Stimulated activated CD4-positive, alpha-beta T cell treated with anti-CD3 and anti-CD28 coated beads, TNF-alpha, amount 100 ng/mL, for 48 hours (primary cell): ENCODE results near the gene CLCA1.

Source experiments
- DNase-seq, 3 donors: peaks; one replicate each; pipeline ENCODE4 v3.0.0-alpha.2; 2020; ENCODE audit warnings: low read depth in 3 of 3

CLCA1 gene

DNA sequence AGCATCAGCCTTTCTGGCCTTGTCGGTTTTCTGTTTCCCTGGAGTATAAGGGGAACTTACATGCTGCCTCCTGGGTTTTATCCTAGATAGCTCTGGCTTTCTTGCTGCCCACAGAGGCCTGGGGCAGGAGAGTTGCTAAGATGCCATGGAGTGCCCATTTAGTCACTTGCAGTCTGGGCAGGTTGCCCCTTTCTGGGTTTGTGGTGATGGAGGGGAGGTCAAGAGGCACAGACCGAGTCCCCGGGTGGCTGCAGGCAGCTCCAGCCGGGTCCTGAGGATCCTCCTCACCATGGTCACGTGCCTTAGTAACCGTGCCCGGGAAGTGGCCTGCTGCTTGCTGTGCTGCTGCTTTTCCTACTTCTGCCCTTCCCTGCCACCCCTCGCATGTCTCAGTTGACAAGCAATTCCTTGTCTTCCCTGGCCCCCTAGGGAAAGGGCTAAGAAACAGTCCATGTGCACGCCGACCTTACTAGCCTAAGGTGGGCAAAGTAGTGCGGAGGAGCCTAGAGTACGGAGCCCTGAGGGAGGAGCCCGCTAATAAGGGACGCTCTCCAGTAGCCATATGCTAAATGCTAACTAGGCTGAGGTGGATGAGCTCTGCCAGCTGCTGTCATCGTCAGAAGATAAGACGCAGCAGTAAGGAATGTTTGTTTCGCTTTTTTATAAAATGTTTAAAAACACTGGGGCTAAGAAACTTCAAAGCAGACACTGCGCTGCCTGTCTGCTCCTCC, 34.8 kb downstream of the CLCA1 start:
- DNase-seq, result no peak

GRCh38 chr1:86504137-86504479, 35.4 kb downstream of the CLCA1 start:
- no peak for DNase-seq

- no peak for DNase-seq
Observed at GRCh38 chr1:86504895-86505563, 36.3 kb downstream of the CLCA1 start.

DNA sequence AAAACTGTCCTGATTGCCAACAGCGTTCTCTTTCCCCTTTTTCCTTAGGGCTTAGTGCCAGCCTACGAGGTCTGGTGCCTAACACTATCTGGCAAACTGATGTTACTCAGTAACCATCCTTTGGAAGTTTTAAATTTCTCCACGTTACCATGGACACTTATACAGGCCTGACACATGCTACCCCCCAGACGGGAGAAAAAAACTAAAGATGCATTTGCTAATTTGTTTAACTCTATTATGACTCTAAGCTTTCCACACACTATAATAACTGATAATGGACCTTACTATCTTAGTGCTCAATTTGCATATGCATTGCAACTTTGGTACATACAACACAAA, 36.8 kb downstream of the CLCA1 start:
- no peak for DNase-seq

GRCh38 chr1:86507935-86508582, 39.3 kb downstream of the CLCA1 start:
- no peak for DNase-seq

DNA sequence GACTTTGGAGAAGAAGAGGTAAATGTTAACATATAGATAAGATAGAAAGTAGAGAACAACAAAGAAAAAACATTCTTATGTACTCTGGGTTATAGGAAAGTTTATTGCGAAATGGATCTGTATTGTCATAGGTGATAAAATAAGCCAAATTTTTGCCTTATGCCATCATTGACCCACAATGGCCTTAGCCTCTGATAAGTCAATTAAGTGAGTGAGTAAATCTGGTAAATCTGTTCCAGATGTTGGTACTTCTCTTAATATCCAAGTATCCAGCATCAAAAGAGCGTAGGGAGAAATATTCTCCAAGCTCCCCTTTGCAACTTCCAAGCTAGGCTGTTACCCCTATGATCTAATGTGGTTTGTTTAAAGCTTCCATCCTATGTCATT, 39.8 kb downstream of the CLCA1 start:
- no peak for DNase-seq

GRCh38 chr1:86515597-86515996, 46.9 kb downstream of the CLCA1 start:
- DNase-seq, result no peak

GRCh38 chr1:86516335-86516734, 47.6 kb downstream of the CLCA1 start:
- DNase-seq, result no peak

DNA sequence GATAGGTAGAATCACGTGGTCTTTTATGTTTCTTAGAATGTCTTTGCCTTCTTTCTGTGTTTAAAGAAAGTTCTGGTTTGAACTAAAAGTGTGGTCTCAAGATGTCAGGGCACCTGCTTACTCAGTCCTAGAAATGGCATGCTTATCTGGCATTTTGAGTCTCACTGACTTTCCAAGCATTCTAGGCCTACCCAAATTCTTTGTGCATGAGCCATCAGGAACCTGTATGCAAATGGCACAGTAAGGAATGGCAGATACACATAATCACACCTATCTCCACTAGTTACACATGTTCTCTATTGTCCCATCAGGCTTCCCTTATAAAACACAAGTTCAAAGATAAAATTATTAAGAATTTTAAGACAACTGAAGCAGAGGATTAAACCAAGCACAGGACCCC, 48.6 kb downstream of the CLCA1 start:
- DNase-seq, result no peak

GRCh38 chr1:86520789-86521521, 52.2 kb downstream of the CLCA1 start:
- no peak for DNase-seq

DNA sequence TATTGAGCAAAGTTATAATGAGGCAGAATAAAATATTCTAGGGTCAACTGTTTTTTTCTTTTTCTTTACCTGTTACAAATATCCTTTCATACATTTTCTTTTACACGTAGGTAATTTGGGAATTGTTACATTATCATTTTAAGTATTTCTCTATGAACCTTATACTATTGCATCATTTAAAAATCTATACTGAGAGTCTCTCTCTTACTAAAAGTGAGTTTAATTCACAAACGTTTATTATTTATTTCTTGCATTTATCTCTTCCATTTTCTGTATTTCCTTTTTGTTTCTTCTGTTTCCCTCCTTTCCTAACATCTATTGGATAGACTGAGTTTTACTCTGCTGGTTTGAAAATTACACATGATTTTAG, 52.8 kb downstream of the CLCA1 start:
- no peak for DNase-seq

GRCh38 chr1:86522240-86522639, 53.5 kb downstream of the CLCA1 start:
- no peak for DNase-seq

DNA sequence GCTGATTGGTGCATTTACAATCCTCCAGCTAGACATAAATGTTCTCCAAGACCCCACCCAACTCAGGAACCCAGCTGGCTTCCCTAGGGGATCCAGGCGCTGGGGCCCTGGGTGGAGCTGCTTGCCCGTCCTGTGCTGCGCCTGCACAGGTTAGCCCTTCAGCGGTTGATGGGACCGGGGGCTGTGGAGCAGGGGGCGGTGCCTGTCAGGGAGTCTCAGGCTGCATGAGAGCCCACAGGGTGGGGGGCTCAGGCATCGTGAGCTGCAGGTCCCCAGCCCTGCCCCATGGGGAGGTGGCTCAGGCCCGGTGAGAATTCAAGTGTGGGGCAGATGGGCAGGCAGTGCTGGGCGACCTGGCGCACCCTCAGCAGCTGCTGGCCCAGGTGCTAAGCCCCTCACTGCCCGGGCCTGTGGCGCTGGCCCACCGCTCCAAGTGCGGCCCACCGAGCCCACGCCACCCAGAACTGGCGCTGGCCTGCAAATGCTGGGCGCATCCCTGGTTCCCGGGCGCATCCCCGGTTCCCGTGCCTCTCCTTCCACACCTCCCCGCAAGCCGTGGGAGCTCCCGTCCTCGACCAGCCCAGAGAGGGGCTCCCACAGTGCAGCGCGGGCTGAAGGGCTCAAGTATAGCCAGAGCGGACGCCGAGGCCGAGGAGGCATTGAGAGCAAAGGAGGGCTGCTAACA, 55.1 kb downstream of the CLCA1 start:
- DNase-seq, result no peak

DNA sequence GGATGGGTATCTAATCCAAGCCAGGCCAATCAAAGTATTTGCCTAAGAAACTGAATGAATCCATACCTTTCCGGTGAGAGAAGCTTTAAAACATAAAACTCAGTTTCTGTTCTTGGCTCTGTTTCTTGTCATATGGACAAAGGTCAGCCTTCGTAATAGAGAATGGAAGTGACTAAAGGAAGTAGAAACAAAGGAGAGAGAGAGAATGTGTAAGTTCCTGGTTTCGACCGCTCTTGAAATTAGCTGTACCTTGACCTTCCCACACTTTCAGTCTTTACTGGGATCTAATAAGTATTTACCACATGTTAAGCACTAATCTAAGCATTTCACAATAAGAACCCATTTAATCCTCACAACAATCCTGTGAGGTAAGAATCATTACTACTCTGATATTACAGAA, 58.6 kb downstream of the CLCA1 start:
- no peak for DNase-seq

DNA sequence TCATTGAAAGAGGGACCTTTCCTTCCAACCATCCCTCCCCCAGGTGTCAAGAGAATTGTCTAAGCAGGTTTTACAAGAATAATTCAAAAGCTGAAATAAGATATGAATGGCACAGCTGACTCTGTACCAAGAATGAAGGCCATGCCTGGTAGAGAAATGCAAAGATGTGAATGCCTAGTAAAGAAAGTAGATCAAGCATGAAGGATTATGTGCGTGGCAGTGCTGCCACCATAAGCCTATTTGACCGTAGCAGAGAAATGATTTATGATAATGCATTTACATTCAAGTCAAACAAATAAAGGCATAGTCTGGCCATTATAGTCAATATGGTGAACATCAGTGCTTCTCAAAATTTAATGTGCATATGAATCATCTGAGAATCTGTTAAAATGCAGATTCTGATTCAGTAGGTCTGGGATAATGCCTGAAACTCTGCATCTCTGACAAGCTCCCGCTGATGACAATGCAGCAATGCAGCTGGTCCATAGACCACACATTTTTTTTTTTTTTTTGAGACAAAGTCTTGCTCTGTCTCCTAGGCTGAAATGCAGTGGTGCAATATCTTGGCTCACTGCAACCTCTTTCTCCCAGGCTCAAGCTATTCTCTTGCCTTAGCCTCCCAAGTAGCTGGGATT, 61.6 kb downstream of the CLCA1 start:
- no peak for DNase-seq

GRCh38 chr1:86537928-86538695, 69.4 kb downstream of the CLCA1 start:
- no peak for DNase-seq

DNA sequence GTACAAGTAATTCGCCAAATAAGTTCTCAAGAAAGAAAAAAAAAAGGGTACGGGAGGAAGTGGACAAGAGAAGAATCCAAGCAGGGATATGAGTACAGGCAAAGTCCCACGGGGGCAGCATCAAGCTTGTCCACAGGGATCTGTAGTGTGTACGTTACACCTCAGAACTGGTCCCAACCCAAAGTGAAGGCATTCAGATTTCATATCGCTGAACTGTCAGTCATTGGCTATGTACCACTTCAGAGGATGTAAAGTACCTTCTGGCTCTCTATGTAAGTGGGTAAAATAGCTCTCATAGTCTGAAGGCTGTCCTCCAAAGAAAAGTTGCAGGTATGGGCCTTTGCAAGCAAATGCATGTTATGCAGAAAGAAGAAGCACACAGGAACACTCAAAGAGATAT, 70.0 kb downstream of the CLCA1 start:
- DNase-seq, result no peak

- no peak for DNase-seq
Observed at GRCh38 chr1:86541859-86542258, 73.1 kb downstream of the CLCA1 start.

DNA sequence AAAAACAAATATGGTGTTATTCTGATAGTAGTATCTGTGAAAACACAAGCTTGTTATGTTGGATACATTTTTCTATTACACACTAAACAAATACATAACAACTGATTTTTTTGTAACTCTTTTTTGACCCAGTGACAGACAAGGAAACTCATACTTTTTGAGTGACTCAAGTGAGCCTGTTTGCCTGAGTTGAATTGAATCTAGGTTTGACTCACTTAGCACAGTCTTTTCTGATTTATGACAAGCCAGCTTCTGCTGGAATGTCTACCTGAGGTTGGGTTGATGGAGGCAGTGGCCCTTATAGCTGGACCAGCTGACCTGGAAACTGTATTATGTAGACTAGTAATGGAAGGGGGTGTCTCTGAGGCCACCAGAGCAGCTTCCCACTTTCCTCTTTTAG, 73.9 kb downstream of the CLCA1 start:
- DNase-seq, result no peak

GRCh38 chr1:86546787-86547221, 78.1 kb downstream of the CLCA1 start, which contains the start of gene CLCA4:
TSS of gene CLCA4 (plus strand) at chr1:86547078. CDS start at chr1:86547120, 42 bp downstream.
- no peak for DNase-seq

DNA sequence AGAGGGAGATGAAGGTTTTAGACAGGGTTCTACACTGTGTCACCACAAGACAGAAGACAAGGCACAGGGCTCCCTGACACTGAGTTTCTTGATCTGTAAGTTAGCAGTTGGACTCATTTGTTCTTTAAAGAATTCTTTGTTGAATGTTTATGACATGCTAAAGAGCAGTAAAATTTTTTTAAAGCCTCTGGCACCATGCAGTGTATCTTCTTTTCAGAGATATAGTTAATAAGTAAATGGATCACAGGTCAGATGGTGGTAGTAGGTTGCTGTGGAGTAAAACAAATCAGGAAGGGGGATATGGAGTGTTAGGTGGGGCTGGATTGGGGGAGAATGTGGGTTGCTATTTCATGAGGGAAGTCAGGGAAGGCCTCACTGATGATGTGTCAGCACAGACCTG, 80.1 kb downstream of the CLCA1 start:
- DNase-seq, result no peak
